ENCODE results near the gene MRPS35.
"Not testable (repeated sequence)": the region's sequence is repeated elsewhere in the genome, so short reads cannot be mapped to it uniquely, and the experiment has no call there.

Gene MRPS35

GRCh38 chr12:27709932-27710591 lies 570 bp upstream of the MRPS35 start:
- H3K27me3 ChIP-seq (ENCODE audit: control insufficient read depth in 1 of 2, insufficient read depth in 2 of 2, low read length in 2 of 2): no peaks in the 10 kb centered on the region

GRCh38 chr12:27711317-27711682 lies 668 bp downstream of the MRPS35 start:
- Histone ChIP-seq H3K9ac (ENCODE audit: low read length) (peak overlapping the region; percentile 79), H3K27ac (ENCODE audit: low read depth, low read length) (peak overlapping the region; percentile 96), H3K4me3 (ENCODE audit: low read depth in 1 of 2, low read length in 2 of 2) (peak overlapping the region; percentile 73 to 96), H3K27me3 (ENCODE audit: control insufficient read depth in 1 of 2, insufficient read depth in 2 of 2, low read length in 2 of 2) (no peaks in the 10 kb centered on the region), H3K36me3 (ENCODE audit: insufficient read depth, low read length) (no peaks in the 10 kb centered on the region), H3K4me1 (ENCODE audit: insufficient read depth, low read length) (peaks cover 14% of the 10 kb centered on the region), H3K9me3 (ENCODE audit: low read length) (no peaks in the 10 kb centered on the region)

More at GRCh38 chr12:27709932-27710591, 570 bp upstream of the MRPS35 start:
- Histone ChIP-seq H3K9ac (ENCODE audit: low read length) (peak overlapping the region; percentile 79), H3K27ac (ENCODE audit: low read depth, low read length) (peak overlapping the region; percentile 96), H3K9me3 (ENCODE audit: low read length) (no peaks in the 10 kb centered on the region), H3K36me3 (ENCODE audit: insufficient read depth, low read length) (no peaks in the 10 kb centered on the region), H3K4me3 (ENCODE audit: low read depth in 1 of 2, low read length in 2 of 2) (peak overlapping the region; percentile 73 to 96), H3K4me1 (ENCODE audit: insufficient read depth, low read length) (peaks cover 14% of the 10 kb centered on the region)

- Histone ChIP-seq H3K4me3 (ENCODE audit: low read depth in 1 of 2, low read length in 2 of 2) (peak overlapping the region in 1 of 2 donors; percentile 96), H3K9ac (ENCODE audit: low read length) (no peak overlapping the region), H3K27me3 (ENCODE audit: control insufficient read depth in 1 of 2, insufficient read depth in 2 of 2, low read length in 2 of 2) (no peaks in the 10 kb centered on the region), H3K4me1 (ENCODE audit: insufficient read depth, low read length) (peaks cover 14% of the 10 kb centered on the region), H3K36me3 (ENCODE audit: insufficient read depth, low read length) (no peaks in the 10 kb centered on the region), H3K27ac (ENCODE audit: low read depth, low read length) (no peak overlapping the region), H3K9me3 (ENCODE audit: low read length) (no peaks in the 10 kb centered on the region)
Measured at GRCh38 chr12:27711967-27712366, 1.3 kb downstream of the MRPS35 start.

DNA sequence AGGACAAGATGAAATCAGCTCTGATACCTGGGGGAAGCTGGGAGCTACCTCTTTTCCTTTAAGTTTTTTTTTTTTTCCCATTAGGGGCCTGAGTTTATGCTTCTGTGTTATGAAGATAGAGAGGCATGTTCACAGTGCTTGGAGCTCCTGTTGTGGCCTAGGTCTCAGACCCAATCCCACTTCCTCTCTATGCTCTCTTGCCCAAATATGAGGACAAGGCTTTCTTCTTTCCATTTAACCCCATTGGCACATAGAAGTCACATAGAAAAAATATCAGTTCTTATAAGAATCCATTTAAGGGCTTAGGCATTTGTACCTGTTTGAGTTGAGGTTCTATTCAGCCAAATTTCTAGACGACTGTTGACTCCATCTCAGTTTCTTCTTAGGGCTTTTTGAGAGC lies 12.6 kb downstream of the MRPS35 start:
- Histone ChIP-seq H3K4me1 (ENCODE audit: insufficient read depth, low read length) (no peaks in the 10 kb centered on the region), H3K9ac (ENCODE audit: low read length) (no peak overlapping the region), H3K4me3 (ENCODE audit: low read depth in 1 of 2, low read length in 2 of 2) (no peak overlapping the region), H3K27ac (ENCODE audit: low read depth, low read length) (no peak overlapping the region), H3K9me3 (ENCODE audit: low read length) (no peaks in the 10 kb centered on the region), H3K36me3 (ENCODE audit: insufficient read depth, low read length) (peaks cover 17% of the 10 kb centered on the region), H3K27me3 (ENCODE audit: control insufficient read depth in 1 of 2, insufficient read depth in 2 of 2, low read length in 2 of 2) (no peaks in the 10 kb centered on the region)

DNA sequence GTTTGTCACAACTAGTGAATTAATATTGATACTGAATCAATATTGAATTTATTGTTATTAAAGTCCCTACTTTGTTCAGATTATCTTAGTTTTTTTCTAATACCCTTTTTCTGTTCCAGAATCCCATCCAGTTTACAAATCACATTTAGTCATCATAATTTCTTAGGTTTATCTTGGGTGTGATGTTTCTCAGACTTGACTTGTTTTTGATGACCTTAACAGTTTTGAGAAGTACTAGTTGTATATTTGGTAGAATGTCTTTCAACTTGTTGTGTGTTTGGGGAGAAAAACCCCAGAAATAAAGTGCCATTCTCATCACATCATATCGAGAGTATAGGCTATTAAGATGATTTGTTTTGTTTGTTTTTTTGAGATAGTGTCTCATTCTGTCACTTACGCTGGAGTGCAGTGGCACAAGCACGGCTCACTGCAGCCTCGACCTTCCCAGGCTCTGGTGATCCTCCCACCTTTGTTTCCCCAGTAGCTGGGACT lies 19.5 kb downstream of the MRPS35 start:
- no peaks in the 10 kb centered on the region for H3K27me3 ChIP-seq (ENCODE audit: control insufficient read depth in 1 of 2, insufficient read depth in 2 of 2, low read length in 2 of 2)
- no peak overlapping the region for H3K27ac ChIP-seq (ENCODE audit: low read depth, low read length)
- H3K9ac ChIP-seq (ENCODE audit: low read length): no peak overlapping the region
- no peaks in the 10 kb centered on the region for H3K9me3 ChIP-seq (ENCODE audit: low read length)
- peaks cover 11% of the 10 kb centered on the region for H3K36me3 ChIP-seq (ENCODE audit: insufficient read depth, low read length)
- no peaks in the 10 kb centered on the region for H3K4me1 ChIP-seq (ENCODE audit: insufficient read depth, low read length)
- no peak overlapping the region for H3K4me3 ChIP-seq (ENCODE audit: low read depth in 1 of 2, low read length in 2 of 2)

DNA sequence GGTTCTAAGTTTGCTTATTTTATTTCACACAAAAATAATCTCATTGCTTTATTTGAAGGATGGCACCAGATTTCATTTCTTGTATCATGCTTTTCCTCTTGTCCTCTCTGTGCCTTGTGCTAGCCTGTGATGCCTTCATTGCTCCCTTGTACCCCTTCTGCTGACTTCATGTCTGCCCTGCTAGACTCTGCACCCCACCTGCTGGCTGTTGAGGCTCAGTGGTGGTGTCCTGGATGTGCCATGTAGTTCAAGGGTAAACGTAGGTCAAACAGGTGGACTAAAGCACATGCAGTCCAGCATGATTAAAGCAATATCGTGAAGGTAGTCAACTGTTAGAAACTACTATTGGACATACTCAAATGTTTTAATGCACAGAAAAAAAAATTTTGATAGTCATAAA lies 21.6 kb downstream of the MRPS35 start:
- H3K36me3 ChIP-seq (ENCODE audit: insufficient read depth, low read length): peaks cover 10% of the 10 kb centered on the region
- H3K9ac ChIP-seq (ENCODE audit: low read length): no peak overlapping the region
- H3K4me3 ChIP-seq (ENCODE audit: low read depth in 1 of 2, low read length in 2 of 2): no peak overlapping the region
- no peak overlapping the region for H3K27ac ChIP-seq (ENCODE audit: low read depth, low read length)
- no peaks in the 10 kb centered on the region for H3K4me1 ChIP-seq (ENCODE audit: insufficient read depth, low read length)
- no peaks in the 10 kb centered on the region for H3K27me3 ChIP-seq (ENCODE audit: control insufficient read depth in 1 of 2, insufficient read depth in 2 of 2, low read length in 2 of 2)
- no peaks in the 10 kb centered on the region for H3K9me3 ChIP-seq (ENCODE audit: low read length)

- Histone ChIP-seq H3K9me3 (ENCODE audit: low read length) (no peaks in the 10 kb centered on the region), H3K36me3 (ENCODE audit: insufficient read depth, low read length) (peaks cover 10% of the 10 kb centered on the region)
Measured at GRCh38 chr12:27733052-27733656, 22.5 kb downstream of the MRPS35 start.

DNA sequence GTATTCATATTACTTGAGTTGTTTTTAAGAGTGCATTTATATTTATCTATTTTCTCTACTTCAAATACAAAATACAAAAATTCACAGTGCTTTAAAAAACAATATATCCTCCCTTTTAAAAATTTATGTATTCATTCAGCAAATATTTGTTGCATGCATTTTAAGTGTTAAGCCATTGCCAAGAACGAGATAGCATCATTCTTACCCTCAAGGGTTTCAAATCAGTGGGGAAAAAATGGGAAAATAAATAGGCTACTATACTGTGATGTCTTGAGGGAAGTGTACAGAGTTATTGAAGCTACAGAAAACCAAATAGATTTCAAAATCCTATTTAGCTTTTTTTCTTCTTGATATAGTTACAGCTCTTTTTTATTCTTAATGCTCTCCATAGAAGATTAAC lies 23.2 kb downstream of the MRPS35 start:
- peaks cover 10% of the 10 kb centered on the region for H3K36me3 ChIP-seq (ENCODE audit: insufficient read depth, low read length)
- H3K27me3 ChIP-seq (ENCODE audit: control insufficient read depth in 1 of 2, insufficient read depth in 2 of 2, low read length in 2 of 2): no peaks in the 10 kb centered on the region
- H3K4me3 ChIP-seq (ENCODE audit: low read depth in 1 of 2, low read length in 2 of 2): no peak overlapping the region
- H3K9me3 ChIP-seq (ENCODE audit: low read length): no peaks in the 10 kb centered on the region
- no peak overlapping the region for H3K27ac ChIP-seq (ENCODE audit: low read depth, low read length)
- H3K9ac ChIP-seq (ENCODE audit: low read length): no peak overlapping the region
- no peaks in the 10 kb centered on the region for H3K4me1 ChIP-seq (ENCODE audit: insufficient read depth, low read length)

More at GRCh38 chr12:27733052-27733656, 22.5 kb downstream of the MRPS35 start:
- Histone ChIP-seq H3K9ac (ENCODE audit: low read length) (no peak overlapping the region), H3K4me3 (ENCODE audit: low read depth in 1 of 2, low read length in 2 of 2) (no peak overlapping the region), H3K27ac (ENCODE audit: low read depth, low read length) (no peak overlapping the region), H3K27me3 (ENCODE audit: control insufficient read depth in 1 of 2, insufficient read depth in 2 of 2, low read length in 2 of 2) (no peaks in the 10 kb centered on the region), H3K4me1 (ENCODE audit: insufficient read depth, low read length) (no peaks in the 10 kb centered on the region)

DNA sequence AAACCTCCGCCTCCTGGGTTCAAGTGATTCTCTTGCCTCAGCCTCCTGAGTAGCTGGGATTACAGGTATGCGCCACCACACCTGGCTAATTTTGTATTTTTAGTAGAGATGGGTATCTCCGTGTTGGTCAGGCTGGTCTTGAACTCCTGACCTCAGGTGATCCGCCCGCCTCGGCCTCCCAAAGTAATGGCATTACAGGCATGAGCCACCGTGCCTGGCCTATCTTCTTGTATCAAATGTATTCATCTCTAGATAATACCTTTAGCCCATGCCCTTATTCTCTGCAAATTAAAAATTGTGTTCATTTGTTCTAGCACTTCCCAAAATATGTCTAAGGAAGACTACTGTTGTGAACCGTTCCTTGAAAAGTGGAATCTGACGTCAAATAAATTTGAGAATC lies 23.7 kb downstream of the MRPS35 start:
- peaks cover 10% of the 10 kb centered on the region for H3K36me3 ChIP-seq (ENCODE audit: insufficient read depth, low read length)

GRCh38 chr12:27743601-27744000 lies 33.0 kb downstream of the MRPS35 start:
- H3K27me3 ChIP-seq (ENCODE audit: control insufficient read depth in 1 of 2, insufficient read depth in 2 of 2, low read length in 2 of 2): no peaks in the 10 kb centered on the region
- H3K9me3 ChIP-seq (ENCODE audit: low read length): no peaks in the 10 kb centered on the region
- H3K4me1 ChIP-seq (ENCODE audit: insufficient read depth, low read length): peaks cover 11% of the 10 kb centered on the region
- H3K27ac ChIP-seq (ENCODE audit: low read depth, low read length): no peak overlapping the region
- H3K9ac ChIP-seq (ENCODE audit: low read length): no peak overlapping the region
- no peak overlapping the region for H3K4me3 ChIP-seq (ENCODE audit: low read depth in 1 of 2, low read length in 2 of 2)
- H3K36me3 ChIP-seq (ENCODE audit: insufficient read depth, low read length): peaks cover 17% of the 10 kb centered on the region

More for the DNA sequence above, 23.7 kb downstream of the MRPS35 start:
- not testable (repeated sequence) for H3K9ac ChIP-seq (ENCODE audit: low read length); H3K4me1 ChIP-seq (ENCODE audit: insufficient read depth, low read length); H3K27ac ChIP-seq (ENCODE audit: low read depth, low read length); H3K27me3 ChIP-seq (ENCODE audit: control insufficient read depth in 1 of 2, insufficient read depth in 2 of 2, low read length in 2 of 2); H3K4me3 ChIP-seq (ENCODE audit: low read depth in 1 of 2, low read length in 2 of 2); H3K9me3 ChIP-seq (ENCODE audit: low read length)

DNA sequence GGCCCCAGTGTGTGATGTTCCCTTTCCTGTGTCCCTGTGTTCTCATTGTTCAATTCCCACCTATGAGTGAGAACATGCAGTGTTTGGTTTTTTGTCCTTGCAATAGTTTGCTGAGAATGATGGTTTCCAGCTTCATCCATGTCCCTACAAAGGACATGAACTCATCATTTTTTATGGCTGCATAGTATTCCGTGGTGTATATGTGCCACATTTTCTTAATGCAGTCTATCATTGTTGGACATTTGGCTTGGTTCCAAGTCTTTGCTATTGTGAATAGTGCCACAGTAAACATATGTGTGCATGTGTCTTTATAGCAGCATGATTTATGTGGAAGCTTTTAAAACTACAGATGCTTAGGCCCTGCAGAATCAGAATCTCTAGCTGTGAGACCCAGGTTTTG lies 35.1 kb downstream of the MRPS35 start:
- not testable (repeated sequence) for H3K9ac ChIP-seq (ENCODE audit: low read length); H3K9me3 ChIP-seq (ENCODE audit: low read length); H3K27ac ChIP-seq (ENCODE audit: low read depth, low read length); H3K27me3 ChIP-seq (ENCODE audit: control insufficient read depth in 1 of 2, insufficient read depth in 2 of 2, low read length in 2 of 2); H3K4me3 ChIP-seq (ENCODE audit: low read depth in 1 of 2, low read length in 2 of 2); H3K36me3 ChIP-seq (ENCODE audit: insufficient read depth, low read length)
- peaks cover 11% of the 10 kb centered on the region for H3K4me1 ChIP-seq (ENCODE audit: insufficient read depth, low read length)

All from muscle layer of colon (tissue), 2 donors.